ENCODE data around the gene UCN2.

The UCN2 gene

GRCh38 chr3:48599509-48600285, 36.1 kb upstream of the UCN2 start:
- TF ChIP-seq, protein P1, sequence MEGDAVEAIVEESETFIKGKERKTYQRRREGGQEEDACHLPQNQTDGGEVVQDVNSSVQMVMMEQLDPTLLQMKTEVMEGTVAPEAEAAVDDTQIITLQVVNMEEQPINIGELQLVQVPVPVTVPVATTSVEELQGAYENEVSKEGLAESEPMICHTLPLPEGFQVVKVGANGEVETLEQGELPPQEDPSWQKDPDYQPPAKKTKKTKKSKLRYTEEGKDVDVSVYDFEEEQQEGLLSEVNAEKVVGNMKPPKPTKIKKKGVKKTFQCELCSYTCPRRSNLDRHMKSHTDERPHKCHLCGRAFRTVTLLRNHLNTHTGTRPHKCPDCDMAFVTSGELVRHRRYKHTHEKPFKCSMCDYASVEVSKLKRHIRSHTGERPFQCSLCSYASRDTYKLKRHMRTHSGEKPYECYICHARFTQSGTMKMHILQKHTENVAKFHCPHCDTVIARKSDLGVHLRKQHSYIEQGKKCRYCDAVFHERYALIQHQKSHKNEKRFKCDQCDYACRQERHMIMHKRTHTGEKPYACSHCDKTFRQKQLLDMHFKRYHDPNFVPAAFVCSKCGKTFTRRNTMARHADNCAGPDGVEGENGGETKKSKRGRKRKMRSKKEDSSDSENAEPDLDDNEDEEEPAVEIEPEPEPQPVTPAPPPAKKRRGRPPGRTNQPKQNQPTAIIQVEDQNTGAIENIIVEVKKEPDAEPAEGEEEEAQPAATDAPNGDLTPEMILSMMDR (conservative IDR thresholded peaks at IDR 0.05): no peak
- H3K27ac ChIP-seq: no peak overlapping the region

DNA sequence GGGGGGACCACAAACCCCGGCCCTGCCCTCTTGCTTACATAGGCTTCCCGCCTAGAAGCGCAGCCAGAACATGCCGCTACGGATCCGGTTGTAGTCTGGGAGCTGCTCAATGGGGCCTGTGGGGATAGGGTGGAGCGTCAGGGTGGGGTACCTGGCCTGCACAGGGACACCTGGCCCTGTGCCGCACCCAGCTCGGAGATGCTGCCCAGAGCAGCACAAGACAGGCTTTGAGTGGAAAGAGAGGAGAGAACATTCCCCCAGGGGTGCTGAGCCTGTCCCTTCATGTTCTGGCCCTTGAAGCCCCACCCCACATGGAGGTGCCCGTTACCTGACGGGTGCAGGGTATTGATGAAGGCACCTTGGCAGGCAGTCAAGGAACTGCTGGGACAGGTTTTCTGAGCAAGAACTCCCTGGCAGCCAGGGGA, 35.5 kb upstream of the UCN2 start:
- H3K27ac ChIP-seq: no peak overlapping the region
- TF ChIP-seq, protein P1 (conservative IDR thresholded peaks at IDR 0.05): no peak

DNA sequence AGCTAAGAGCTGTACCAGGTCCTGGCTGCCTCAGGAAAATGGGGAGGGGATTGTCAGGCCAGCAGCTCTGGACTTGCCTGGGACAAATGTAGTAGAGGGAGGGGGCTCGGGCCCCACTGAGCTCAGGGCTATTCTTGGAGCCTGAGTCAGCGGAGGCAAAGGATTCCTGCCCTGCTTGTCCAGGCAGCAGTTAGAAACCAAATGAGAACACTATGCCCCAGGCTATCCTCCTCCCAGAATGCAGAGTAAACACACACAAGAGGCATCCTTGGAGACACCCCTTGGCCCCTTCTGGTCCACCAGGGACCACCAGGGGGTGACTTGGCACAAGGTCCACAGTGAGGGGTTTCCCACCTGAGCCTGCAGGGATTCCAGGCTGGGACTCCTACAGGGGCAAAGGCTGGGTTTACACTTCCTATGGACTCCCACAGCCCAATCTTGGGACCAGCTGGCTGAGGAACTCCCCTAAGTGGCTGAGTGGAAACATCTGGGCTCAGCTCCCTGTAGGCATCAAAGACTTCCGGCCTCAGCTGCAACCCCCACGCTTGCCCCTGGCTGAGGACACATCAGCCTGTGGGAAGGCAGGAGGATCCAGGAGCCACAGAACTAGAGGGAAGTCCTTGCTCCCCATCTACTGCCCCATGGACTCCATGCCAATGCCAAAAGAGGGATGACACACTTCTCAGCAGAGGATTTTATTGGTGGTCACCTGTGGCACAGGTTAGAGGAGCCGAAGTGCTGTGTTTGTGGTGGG, 34.9 kb upstream of the UCN2 start:
- H3K27ac ChIP-seq: no peak overlapping the region
- TF ChIP-seq, protein P1 (conservative IDR thresholded peaks at IDR 0.05): no peak

DNA sequence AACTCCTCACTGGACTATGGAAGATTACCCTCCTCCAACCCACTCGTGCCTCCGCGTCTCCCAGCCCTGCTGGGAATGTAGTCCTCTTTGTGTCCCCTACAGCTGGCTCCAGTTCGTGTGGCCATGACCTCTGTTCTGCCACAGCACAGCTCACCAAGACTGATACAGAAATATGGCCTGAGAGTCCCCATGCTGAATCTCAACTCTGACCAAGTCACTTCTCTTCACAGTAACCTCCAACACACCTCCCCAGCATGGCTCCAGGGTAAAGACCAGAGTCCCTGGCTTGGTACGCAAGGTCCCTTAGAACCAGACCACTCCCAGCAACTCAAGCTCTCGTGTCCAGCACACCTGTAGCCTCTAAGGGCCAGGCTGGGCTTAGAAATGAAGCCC, 33.8 kb upstream of the UCN2 start:
- H3K27ac ChIP-seq: no peak overlapping the region
- TF ChIP-seq, protein P1 (conservative IDR thresholded peaks at IDR 0.05): no peak

GRCh38 chr3:48596676-48597407, 33.3 kb upstream of the UCN2 start:
- no peak overlapping the region for H3K27ac ChIP-seq

GRCh38 chr3:48596157-48596556, 32.6 kb upstream of the UCN2 start:
- H3K27ac ChIP-seq: no peak overlapping the region
- TF ChIP-seq, protein P1 (conservative IDR thresholded peaks at IDR 0.05): no peak

More at GRCh38 chr3:48596676-48597407, 33.3 kb upstream of the UCN2 start:
- TF ChIP-seq, protein P1 (conservative IDR thresholded peaks at IDR 0.05): no peak

Measured in VCaP (cell line).